GM18870 (cell line): ENCODE data around the gene VEGFB.

Experiments used
- ATAC-seq: cut with Tn5 transposase; IDR thresholded peaks from one replicate; pipeline ENCODE4 v1.9.1; 2021; ENCODE audit warnings: moderate library complexity; ENCODE audit not compliant: unreplicated experiment

The VEGFB gene

GRCh38 chr11:64233913-64234586 is at the start of gene VEGFB:
Gene VEGFB (plus strand): TSS chr11:64234584. CDS start chr11:64234834, 250 bp downstream.
- ATAC-seq: no peak

GRCh38 chr11:64185175-64185692 is 49.1 kb upstream of the VEGFB start:
- ATAC-seq: peak; percentile 10

- ATAC-seq: peak; percentile 90
Measured at GRCh38 chr11:64185693-64186491, 48.5 kb upstream of the VEGFB start, which contains the start of gene STIP1. Gene STIP1 (plus strand): TSS chr11:64186171. CDS start chr11:64186262, 91 bp downstream.

GRCh38 chr11:64186492-64187165 is 47.8 kb upstream of the VEGFB start:
- no peak for ATAC-seq

- ATAC-seq: no peak
Measured at GRCh38 chr11:64192434-64192833, 42.0 kb upstream of the VEGFB start.

- ATAC-seq: no peak
Measured at GRCh38 chr11:64196626-64197025, 37.8 kb upstream of the VEGFB start.

GRCh38 chr11:64198511-64198910 is 35.9 kb upstream of the VEGFB start:
- no peak for ATAC-seq

- ATAC-seq: no peak
Measured at GRCh38 chr11:64201543-64201942, 32.8 kb upstream of the VEGFB start.

GRCh38 chr11:64202992-64203391 is 31.4 kb upstream of the VEGFB start:
- ATAC-seq: no peak

- no peak for ATAC-seq
Measured at GRCh38 chr11:64203421-64204079, 30.8 kb upstream of the VEGFB start.

- no peak for ATAC-seq
Measured at GRCh38 chr11:64204080-64204440, 30.3 kb upstream of the VEGFB start.

GRCh38 chr11:64204464-64204989 is 29.9 kb upstream of the VEGFB start:
- no peak for ATAC-seq

- ATAC-seq: no peak
Measured at GRCh38 chr11:64206457-64207255, 27.7 kb upstream of the VEGFB start, which contains the start of gene FERMT3. Gene FERMT3 (plus strand): TSS chr11:64206721. CDS start chr11:64207365, 644 bp downstream.

- peak; percentile 41 for ATAC-seq
Measured at GRCh38 chr11:64207256-64208085, 26.9 kb upstream of the VEGFB start.

- ATAC-seq: no peak
Measured at GRCh38 chr11:64208086-64208795, 26.1 kb upstream of the VEGFB start.

GRCh38 chr11:64208796-64209562 is 25.4 kb upstream of the VEGFB start:
- no peak for ATAC-seq

- ATAC-seq: no peak
Measured at GRCh38 chr11:64209563-64209843, 24.9 kb upstream of the VEGFB start.
